ENCODE measurements around the gene FBRSL1. TPM values are rescaled to one million over a fixed set of nuclear protein-coding genes. Genes with fewer than 3 reads are reported as not detected.

The FBRSL1 gene
- total RNA-seq, 1 experiment from 2014 or later: 124 TPM

- ATAC-seq (no peak), DNase-seq (ENCODE audit: low read depth, low spot score) (no peak)
- ChIA-PET RAD21 (ENCODE audit: low non-redundant PET in 1 of 2, low total read pairs in 2 of 2, uncharacterized antibody in 2 of 2, unreplicated experiment in 2 of 2) (no interaction called here), POLR2A (no interaction called here), CTCF (no interaction called here)
- no peaks in the 10 kb centered on the region for H3K79me2 ChIP-seq (ENCODE audit: insufficient read depth, low read length)
- TF ChIP-seq, protein P1, sequence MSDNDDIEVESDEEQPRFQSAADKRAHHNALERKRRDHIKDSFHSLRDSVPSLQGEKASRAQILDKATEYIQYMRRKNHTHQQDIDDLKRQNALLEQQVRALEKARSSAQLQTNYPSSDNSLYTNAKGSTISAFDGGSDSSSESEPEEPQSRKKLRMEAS (IDR thresholded peaks at IDR 0.05): no peak
- H3K27me3 ChIP-seq (ENCODE audit: insufficient read depth, low read length): no peaks in the 10 kb centered on the region
- H3K9ac ChIP-seq (ENCODE audit: low read length): no peak overlapping the region
- peaks cover 0 to 8% of the 10 kb centered on the region in 2 experiments; a peak in 2 of 4 replicates for H3K4me1 ChIP-seq (ENCODE audit: control insufficient read depth in 1 of 2, insufficient read depth in 2 of 2, low read length in 2 of 2)
- H3K4me2 ChIP-seq (ENCODE audit: low read length): no peak overlapping the region
- H3K9me3 ChIP-seq (ENCODE audit: control insufficient read depth in 1 of 2, insufficient read depth in 1 of 2, low read depth in 1 of 2, low read length in 2 of 2): peaks cover 0 to 5% of the 10 kb centered on the region in 2 experiments; a peak in 1 of 4 replicates
- H3K36me3 ChIP-seq (ENCODE audit: control insufficient read depth in 1 of 2, insufficient read depth in 2 of 2, low read length in 2 of 2): no peaks in the 10 kb centered on the region
- no peak overlapping the region; the same call in 1 of the 2 replicates for H3K27ac ChIP-seq (ENCODE audit: low read depth, low read length)
- no TSS peak for BruUV-seq (replicated peaks)
- no peak overlapping the region for H3K4me3 ChIP-seq (replicated peaks in 1 of 2; ENCODE audit: low read depth in 1 of 2, low read length in 2 of 2)
- no peak overlapping the region for H2AFZ ChIP-seq (ENCODE audit: low read depth, low read length, poor library complexity, severe bottlenecking)
- no peaks in the 10 kb centered on the region for H3K9me2 ChIP-seq (ENCODE audit: insufficient read depth)
- no peaks in the 10 kb centered on the region for H4K20me1 ChIP-seq (ENCODE audit: insufficient read depth)
- intact Hi-C loops (cut with micrococcal nuclease): no loop called here
Measured at GRCh38 chr12:132476038-132476414, 13.9 kb upstream of the FBRSL1 start.

GRCh38 chr12:132476421-132476820 lies 13.5 kb upstream of the FBRSL1 start:
- Histone ChIP-seq H3K9me2 (ENCODE audit: insufficient read depth) (no peaks in the 10 kb centered on the region), H3K27ac (ENCODE audit: low read depth, low read length) (no peak overlapping the region), H3K4me3 (replicated peaks in 1 of 2; ENCODE audit: low read depth in 1 of 2, low read length in 2 of 2) (no peak overlapping the region), H3K27me3 (ENCODE audit: insufficient read depth, low read length) (no peaks in the 10 kb centered on the region), H3K9ac (ENCODE audit: low read length) (no peak overlapping the region), H2AFZ (ENCODE audit: low read depth, low read length, poor library complexity, severe bottlenecking) (no peak overlapping the region), H3K36me3 (ENCODE audit: control insufficient read depth in 1 of 2, insufficient read depth in 2 of 2, low read length in 2 of 2) (no peaks in the 10 kb centered on the region), H3K4me2 (ENCODE audit: low read length) (no peak overlapping the region), H4K20me1 (ENCODE audit: insufficient read depth) (no peaks in the 10 kb centered on the region), H3K9me3 (ENCODE audit: control insufficient read depth in 1 of 2, insufficient read depth in 1 of 2, low read depth in 1 of 2, low read length in 2 of 2) (peaks cover 0 to 5% of the 10 kb centered on the region in 2 experiments; a peak in 1 of 4 replicates), H3K4me1 (ENCODE audit: control insufficient read depth in 1 of 2, insufficient read depth in 2 of 2, low read length in 2 of 2) (peaks cover 0 to 5% of the 10 kb centered on the region in 2 experiments; a peak in 2 of 4 replicates), H3K79me2 (ENCODE audit: insufficient read depth, low read length) (no peaks in the 10 kb centered on the region)
- BruUV-seq (replicated peaks): no TSS peak
- ATAC-seq: no peak
- intact Hi-C loops (cut with micrococcal nuclease): no loop called here
- ChIA-PET POLR2A (no interaction called here), CTCF (no interaction called here), RAD21 (ENCODE audit: low non-redundant PET in 1 of 2, low total read pairs in 2 of 2, uncharacterized antibody in 2 of 2, unreplicated experiment in 2 of 2) (no interaction called here)
- DNase-seq (ENCODE audit: low read depth, low spot score): no peak
- TF ChIP-seq EZH2phosphoT487 (IDR thresholded peaks at IDR 0.05; ENCODE audit: borderline replicate concordance) (no peak), RAD21 (IDR thresholded peaks at IDR 0.05; ENCODE audit: low read depth) (no peak), ZFX (IDR thresholded peaks at IDR 0.05) (no peak)
